ENCODE measurements around the gene TYRO3. TPM values are rescaled to one million over a fixed set of nuclear protein-coding genes. Genes with fewer than 3 reads are reported as not detected.

Gene TYRO3
- total and polyA plus RNA-seq, 12 donors: 1.2 to 9.6 (median 3.2) TPM

DNA sequence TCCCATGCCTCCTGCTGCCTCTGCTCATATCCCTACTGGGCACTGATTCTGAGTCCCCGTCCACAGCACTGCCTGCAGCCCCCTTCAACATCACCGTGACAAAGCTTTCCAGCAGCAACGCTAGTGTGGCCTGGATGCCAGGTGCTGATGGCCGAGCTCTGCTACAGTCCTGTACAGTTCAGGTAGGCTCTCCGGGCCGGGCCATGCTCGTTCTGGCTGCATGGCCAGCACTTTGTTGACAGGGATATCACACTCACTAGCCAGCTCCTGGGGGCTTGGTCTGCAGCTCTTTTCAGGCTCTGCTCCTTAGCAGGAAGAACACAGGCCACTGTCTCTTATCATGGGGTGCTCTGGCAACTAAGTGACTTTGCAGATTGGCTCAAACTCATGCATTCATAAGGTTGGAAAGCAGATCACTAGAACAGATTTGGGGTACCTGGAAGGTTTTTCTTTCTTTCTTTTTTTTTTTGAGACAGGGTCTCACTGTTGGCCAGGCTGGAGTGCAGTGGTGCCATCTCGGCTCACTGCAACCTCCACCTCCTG is 6.0 kb downstream of the TYRO3 start:
- peaks cover 0 to 6% (median 0%) of the 10 kb centered on the region in 9 donors for H3K36me3 ChIP-seq
- no peak for TF ChIP-seq CTCF (IDR thresholded peaks at IDR 0.05)
- H3K4me3 ChIP-seq: no peak overlapping the region
- H3K4me1 ChIP-seq: peaks cover 0 to 41% (median 12%) of the 10 kb centered on the region in 9 donors
- H3K27ac ChIP-seq: no peak overlapping the region
- H3K9me3 ChIP-seq: no peaks in the 10 kb centered on the region
- intact Hi-C loops (cut with DNase I): no loop called here
- H3K27me3 ChIP-seq: peaks cover 0 to 7% (median 0%) of the 10 kb centered on the region in 7 donors
- ATAC-seq: no peak
- 79 to 90% methylated on average over 8 of the region's 8 CpGs for WGBS, 2 donors
- DNase-seq: no peak

DNA sequence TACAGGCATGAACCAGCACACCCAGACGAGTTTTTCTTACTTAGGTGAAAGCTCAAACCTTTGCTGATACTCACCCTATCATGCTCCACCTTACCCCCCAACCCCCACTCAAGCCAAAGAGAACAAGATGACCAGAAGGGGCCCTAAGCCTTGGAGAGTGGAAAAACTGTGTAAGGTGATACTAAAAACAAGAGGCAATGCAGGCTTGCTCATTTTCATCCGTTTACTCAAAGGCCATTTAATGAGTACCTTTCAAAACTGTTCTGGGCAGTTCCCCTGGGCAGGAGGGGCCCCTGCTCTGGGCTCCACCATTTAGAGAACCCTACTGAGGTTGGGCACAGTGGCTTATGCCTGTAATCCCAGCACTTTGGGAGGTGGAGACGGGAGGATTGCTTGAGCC is 6.7 kb downstream of the TYRO3 start:
- H3K9me3 ChIP-seq: no peaks in the 10 kb centered on the region
- H3K27ac ChIP-seq: no peak overlapping the region
- intact Hi-C loops (cut with DNase I): no loop called here
- WGBS, 2 donors: 89 to 91% methylated on average over 3 of the region's 3 CpGs
- no peak overlapping the region for H3K4me3 ChIP-seq
- no peak for ATAC-seq
- peaks cover 0 to 12% (median 0%) of the 10 kb centered on the region in 9 donors for H3K36me3 ChIP-seq
- no peak for DNase-seq
- peaks cover 0 to 41% (median 9%) of the 10 kb centered on the region in 9 donors for H3K4me1 ChIP-seq
- H3K27me3 ChIP-seq: peaks cover 0 to 2% (median 0%) of the 10 kb centered on the region in 7 donors
- TF ChIP-seq CTCF (IDR thresholded peaks at IDR 0.05): no peak

GRCh38 chr15:41566121-41566885 is 7.3 kb downstream of the TYRO3 start:
- no peak for TF ChIP-seq CTCF (IDR thresholded peaks at IDR 0.05)
- intact Hi-C loops (cut with DNase I): no loop called here
- Histone ChIP-seq H3K27ac (no peak overlapping the region), H3K4me1 (peaks cover 0 to 40% (median 9%) of the 10 kb centered on the region in 9 donors), H3K9me3 (no peaks in the 10 kb centered on the region), H3K36me3 (peaks cover 0 to 12% (median 0%) of the 10 kb centered on the region in 9 donors), H3K4me3 (no peak overlapping the region), H3K27me3 (no peaks in the 10 kb centered on the region)
- ATAC-seq: no peak
- WGBS, 2 donors: 83 to 86% methylated on average over 9 of the region's 9 CpGs
- no peak for DNase-seq

DNA sequence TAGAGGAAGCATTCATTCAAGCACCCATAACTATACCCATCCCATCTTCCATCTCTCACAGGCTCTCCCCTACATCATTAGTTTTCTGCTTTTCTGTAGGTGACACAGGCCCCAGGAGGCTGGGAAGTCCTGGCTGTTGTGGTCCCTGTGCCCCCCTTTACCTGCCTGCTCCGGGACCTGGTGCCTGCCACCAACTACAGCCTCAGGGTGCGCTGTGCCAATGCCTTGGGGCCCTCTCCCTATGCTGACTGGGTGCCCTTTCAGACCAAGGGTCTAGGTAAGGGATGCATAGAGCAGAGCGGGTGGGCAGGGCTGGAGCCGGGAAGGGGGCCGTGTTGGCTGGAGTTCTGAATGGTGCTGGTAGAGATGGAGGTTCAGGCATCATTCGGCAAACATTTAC is 8.2 kb downstream of the TYRO3 start:
- WGBS, 2 donors: 96 to 99% methylated on average over 6 of the region's 6 CpGs
- H3K4me3 ChIP-seq: no peak overlapping the region
- TF ChIP-seq CTCF (IDR thresholded peaks at IDR 0.05): no peak
- no peaks in the 10 kb centered on the region for H3K27me3 ChIP-seq
- H3K27ac ChIP-seq: no peak overlapping the region
- DNase-seq (no peak), ATAC-seq (no peak)
- intact Hi-C loops (cut with DNase I): no loop called here
- H3K36me3 ChIP-seq: peaks cover 0 to 12% (median 0%) of the 10 kb centered on the region in 9 donors
- peaks cover 0 to 32% (median 9%) of the 10 kb centered on the region in 9 donors for H3K4me1 ChIP-seq
- no peaks in the 10 kb centered on the region for H3K9me3 ChIP-seq

Data from heart right ventricle (tissue), 16 donors.